PFSK-1 (cell line): ENCODE measurements around the gene VPS13D.

Experiments
- POLR2AphosphoS5 ChIP-seq: IDR thresholded peaks from 2 replicates; pipeline ENCODE4 v1.6.1; 2012; ENCODE audit warnings: low read depth, mild to moderate bottlenecking, control low read depth, low read length, moderate library complexity
- SIN3A ChIP-seq: IDR thresholded peaks from 2 replicates; pipeline ENCODE4 v1.6.1; 2012; ENCODE audit warnings: mild to moderate bottlenecking, low read length, moderate library complexity, borderline replicate concordance; ENCODE audit not compliant: insufficient read depth
- TAF1 ChIP-seq: IDR thresholded peaks from 2 replicates; pipeline ENCODE4 v1.6.1; 2012; ENCODE audit warnings: low read length, control low read depth, borderline replicate concordance; ENCODE audit not compliant: insufficient read depth

DNA sequence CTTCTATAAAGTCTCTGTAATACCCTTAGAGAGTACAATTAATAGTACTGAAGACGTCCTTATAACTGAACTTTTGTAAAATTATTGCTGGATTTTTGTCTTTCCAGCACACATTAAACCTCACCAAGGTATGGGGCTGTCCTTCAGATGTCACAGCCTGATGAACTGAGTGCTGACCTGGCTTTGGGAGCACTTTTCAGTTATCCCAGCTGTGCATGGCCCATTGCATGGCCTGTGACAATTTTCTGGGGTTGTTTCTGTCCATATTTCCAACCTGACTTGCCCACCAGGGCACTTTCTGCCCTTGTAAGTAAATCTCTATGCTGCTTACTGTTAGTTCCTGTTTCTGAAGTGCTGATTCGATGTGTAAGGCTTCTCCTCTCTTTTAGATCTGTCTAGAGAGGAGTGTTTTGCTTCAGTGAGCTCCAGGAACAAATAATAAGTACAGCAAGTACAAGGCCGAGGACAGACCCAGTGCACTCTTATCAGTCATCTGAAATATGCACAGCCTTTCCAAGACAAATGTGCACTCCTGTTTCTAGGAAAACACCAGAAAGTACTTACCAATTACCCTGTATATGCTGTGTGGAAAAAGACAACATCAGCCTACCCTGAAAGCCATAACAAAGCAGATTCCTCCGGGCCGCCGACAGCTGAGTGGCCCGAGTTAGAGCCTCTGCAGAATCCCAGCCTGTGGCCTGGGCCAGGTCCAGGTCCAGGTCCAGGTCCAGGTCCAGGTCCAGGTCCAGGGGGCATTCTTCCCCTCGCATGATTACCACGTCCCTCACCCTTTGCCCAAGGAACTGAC is 266.5 kb downstream of the VPS13D start:
- TF ChIP-seq POLR2AphosphoS5 = no peak
- no peak for TF ChIP-seq TAF1
- TF ChIP-seq SIN3A = no peak
